Measurements from ENCODE around the gene TGIF1.
"Not testable (repeated sequence)": the region's sequence is repeated elsewhere in the genome, so short reads cannot be mapped to it uniquely, and the experiment has no call there.

The TGIF1 gene

GRCh38 chr18:3450012-3450798 lies at the start of gene TGIF1:
Gene TGIF1, plus strand, starts transcription at chr18:3450172. Its CDS starts 318 bp downstream, at chr18:3450490.
- no peak for DNase-seq (ENCODE audit: low read depth in 2 of 2)

- DNase-seq (ENCODE audit: low read depth in 2 of 2), result no peak
These were observed 49.2 kb upstream of the TGIF1 start for GRCh38 chr18:3400567-3401296.

- no peak for DNase-seq (ENCODE audit: low read depth in 2 of 2)
These were observed 48.0 kb upstream of the TGIF1 start for GRCh38 chr18:3401669-3402620.

GRCh38 chr18:3402982-3403451 lies 47.0 kb upstream of the TGIF1 start:
- DNase-seq (ENCODE audit: low read depth in 2 of 2), result peak; percentile 18 to 19

- no peak for DNase-seq (ENCODE audit: low read depth in 2 of 2)
These were observed 44.3 kb upstream of the TGIF1 start for GRCh38 chr18:3405713-3406112.

- no peak for DNase-seq (ENCODE audit: low read depth in 2 of 2)
These were observed 41.9 kb upstream of the TGIF1 start for GRCh38 chr18:3408107-3408506.

- DNase-seq (ENCODE audit: low read depth in 2 of 2), result no peak
These were observed 40.2 kb upstream of the TGIF1 start for GRCh38 chr18:3409811-3410210.

- DNase-seq (ENCODE audit: low read depth in 2 of 2), result no peak
These were observed 39.7 kb upstream of the TGIF1 start for GRCh38 chr18:3410273-3410672.

GRCh38 chr18:3410876-3411275 lies 39.1 kb upstream of the TGIF1 start:
- DNase-seq (ENCODE audit: low read depth in 2 of 2), result not testable (repeated sequence)

- DNase-seq (ENCODE audit: low read depth in 2 of 2), result no peak
These were observed 38.6 kb upstream of the TGIF1 start for GRCh38 chr18:3411327-3411726.

GRCh38 chr18:3411854-3412268 lies 38.1 kb upstream of the TGIF1 start:
- DNase-seq (ENCODE audit: low read depth in 2 of 2), result no peak

- DNase-seq (ENCODE audit: low read depth in 2 of 2), result not testable (repeated sequence)
These were observed 37.4 kb upstream of the TGIF1 start for GRCh38 chr18:3412528-3412927.

GRCh38 chr18:3415110-3415509 lies 34.9 kb upstream of the TGIF1 start:
- no peak for DNase-seq (ENCODE audit: low read depth in 2 of 2)

GRCh38 chr18:3418083-3418482 lies 31.9 kb upstream of the TGIF1 start:
- DNase-seq (ENCODE audit: low read depth in 2 of 2), result no peak

GRCh38 chr18:3420919-3421279 lies 29.1 kb upstream of the TGIF1 start:
- DNase-seq (ENCODE audit: low read depth in 2 of 2), result no peak

GRCh38 chr18:3422905-3423304 lies 27.1 kb upstream of the TGIF1 start:
- DNase-seq (ENCODE audit: low read depth in 2 of 2), result no peak

GRCh38 chr18:3424280-3424890 lies 25.6 kb upstream of the TGIF1 start:
- DNase-seq (ENCODE audit: low read depth in 2 of 2), result no peak

GRCh38 chr18:3425030-3425429 lies 24.9 kb upstream of the TGIF1 start:
- no peak for DNase-seq (ENCODE audit: low read depth in 2 of 2)

GRCh38 chr18:3425446-3425845 lies 24.5 kb upstream of the TGIF1 start:
- DNase-seq (ENCODE audit: low read depth in 2 of 2), result no peak

GRCh38 chr18:3426074-3426473 lies 23.9 kb upstream of the TGIF1 start:
- DNase-seq (ENCODE audit: low read depth in 2 of 2), result no peak

GRCh38 chr18:3427944-3428343 lies 22.0 kb upstream of the TGIF1 start:
- DNase-seq (ENCODE audit: low read depth in 2 of 2), result no peak

- DNase-seq (ENCODE audit: low read depth in 2 of 2), result no peak
These were observed 20.9 kb upstream of the TGIF1 start for GRCh38 chr18:3429121-3429520.

All from fibroblast of skin of left biceps (primary cell).